Mesenchymal stem cell (in vitro differentiated cells and primary cell): ENCODE measurements around the gene PAPSS1.

Experiments
- DNase-seq: peaks from one replicate; pipeline ENCODE4 v3.0.0-alpha.2; 2013
- H2AFZ ChIP-seq: one replicate; pipeline ENCODE4 v1.6.1; 2013; ENCODE audit warnings: low read depth, mild to moderate bottlenecking, control low read depth, inconsistent platforms, low read length, moderate library complexity
- H2AK5ac ChIP-seq: 2 replicates; pipeline ENCODE4 v1.6.1; 2013; ENCODE audit warnings: low read length, moderate library complexity, mild to moderate bottlenecking, inconsistent platforms; ENCODE audit not compliant: severe bottlenecking
- H2BK120ac ChIP-seq: one replicate; pipeline ENCODE4 v1.6.1; 2013; ENCODE audit warnings: low read depth, mild to moderate bottlenecking, inconsistent platforms, low read length, moderate library complexity
- H2BK12ac ChIP-seq, 2 experiments: one replicate each; pipeline ENCODE4 v1.6.1; 2013; ENCODE audit warnings: inconsistent platforms in 2 of 2, low read length in 2 of 2, mild to moderate bottlenecking in 2 of 2, moderate library complexity in 2 of 2, control low read depth in 1 of 2
- H2BK15ac ChIP-seq: one replicate; pipeline ENCODE4 v1.6.1; 2013; ENCODE audit warnings: mild to moderate bottlenecking, low read depth, inconsistent platforms; ENCODE audit not compliant: poor library complexity, severe bottlenecking
- H2BK5ac ChIP-seq: 2 replicates; pipeline ENCODE4 v1.6.1; 2013; ENCODE audit warnings: low read depth, mild to moderate bottlenecking, low read length, control low read depth, inconsistent platforms; ENCODE audit not compliant: poor library complexity, severe bottlenecking
- H3K14ac ChIP-seq, 2 experiments: one replicate each; pipeline ENCODE4 v1.6.1; 2013; ENCODE audit warnings: inconsistent platforms in 2 of 2, low read length in 2 of 2, control low read depth in 1 of 2, mild to moderate bottlenecking in 1 of 2, moderate library complexity in 1 of 2
- H3K18ac ChIP-seq, 2 experiments: one replicate each; pipeline ENCODE4 v1.6.1; 2013; ENCODE audit warnings: inconsistent platforms in 2 of 2, low read length in 2 of 2, control low read depth in 1 of 2, low read depth in 1 of 2, mild to moderate bottlenecking in 1 of 2
- H3K23ac ChIP-seq, 2 experiments: one replicate each; pipeline ENCODE4 v1.6.1; 2013; ENCODE audit warnings: inconsistent platforms in 2 of 2, low read length in 2 of 2, mild to moderate bottlenecking in 2 of 2, moderate library complexity in 2 of 2, control low read depth in 1 of 2
- H3K27ac ChIP-seq: 2 replicates; pipeline ENCODE4 v1.5.1; 2013; ENCODE audit warnings: mild to moderate bottlenecking, moderate library complexity, low read length, control low read depth, inconsistent platforms; ENCODE audit not compliant: poor library complexity, severe bottlenecking
- H3K27me3 ChIP-seq, 2 experiments: 2 replicates each; pipeline versions ENCODE4 v1.6.1 to v1.7.0; 2013; ENCODE audit warnings: low read length in 2 of 2, mild to moderate bottlenecking in 2 of 2, moderate library complexity in 2 of 2, control low read depth in 1 of 2, inconsistent platforms in 1 of 2; ENCODE audit not compliant: control insufficient read depth in 1 of 2, insufficient read depth in 1 of 2
- H3K36me3 ChIP-seq, 2 experiments: 2 replicates each; pipeline versions ENCODE4 v1.6.1 to v1.7.0; 2013; ENCODE audit warnings: low read length in 2 of 2, control low read depth in 1 of 2, inconsistent platforms in 1 of 2, low read depth in 1 of 2, mild to moderate bottlenecking in 1 of 2; ENCODE audit not compliant: insufficient read depth in 2 of 2, control insufficient read depth in 1 of 2
- H3K4ac ChIP-seq, 2 experiments: one replicate each; pipeline ENCODE4 v1.6.1; 2013; ENCODE audit warnings: inconsistent platforms in 2 of 2, low read length in 2 of 2, mild to moderate bottlenecking in 2 of 2, moderate library complexity in 2 of 2, control low read depth in 1 of 2, low read depth in 1 of 2
- H3K4me1 ChIP-seq: 2 replicates; pipeline ENCODE4 v1.6.1; 2013; ENCODE audit warnings: low read depth, low read length, control low read depth; ENCODE audit not compliant: control insufficient read depth, insufficient read depth
- H3K4me2 ChIP-seq: 2 replicates; pipeline ENCODE4 v1.6.1; 2013; ENCODE audit warnings: low read length, mild to moderate bottlenecking, inconsistent platforms; ENCODE audit not compliant: poor library complexity, severe bottlenecking
- H3K4me3 ChIP-seq, 2 experiments: 2 replicates each; pipeline versions ENCODE4 v1.5.1 to v1.7.0; 2013; ENCODE audit warnings: low read length in 2 of 2, mild to moderate bottlenecking in 2 of 2, control low read depth in 1 of 2, low read depth in 1 of 2; ENCODE audit not compliant: insufficient read depth in 1 of 2
- H3K79me1 ChIP-seq: replicated peaks from 2 replicates; pipeline ENCODE4 v1.6.1; 2013; ENCODE audit warnings: mild to moderate bottlenecking, control low read depth, low read length, inconsistent platforms; ENCODE audit not compliant: poor library complexity, severe bottlenecking
- H3K9ac ChIP-seq: 2 replicates; pipeline ENCODE4 v1.7.0; 2013; ENCODE audit warnings: mild to moderate bottlenecking, low read length, moderate library complexity
- H3K9me3 ChIP-seq: 2 replicates; pipeline ENCODE4 v1.7.0; 2013; ENCODE audit warnings: mild to moderate bottlenecking, low read length; ENCODE audit not compliant: control insufficient read depth
- H4K8ac ChIP-seq: one replicate; pipeline ENCODE4 v1.6.1; 2013; ENCODE audit warnings: inconsistent platforms, mild to moderate bottlenecking, low read length, moderate library complexity
- H4K91ac ChIP-seq: one replicate; pipeline ENCODE4 v1.6.1; 2013; ENCODE audit warnings: mild to moderate bottlenecking, low read length, inconsistent platforms
- WGBS: methylation state at CpG from one replicate; pipeline ENCODE4 v1.1.7; 2013; ENCODE audit warnings: mixed read lengths; 5-methylcytosine and 5-hydroxymethylcytosine counted together

Gene PAPSS1

GRCh38 chr4:107577743-107578142, 142.3 kb downstream of the PAPSS1 start:
- no peak overlapping the region for H2AK5ac ChIP-seq
- H2BK5ac ChIP-seq = no peak overlapping the region
- no peak overlapping the region for H2AFZ ChIP-seq
- H3K27me3 ChIP-seq = no peaks in the 10 kb centered on the region
- H3K14ac ChIP-seq = no peak overlapping the region
- H2BK120ac ChIP-seq = no peak overlapping the region
- no peaks in the 10 kb centered on the region for H3K36me3 ChIP-seq
- no CpG with 5 or more reads among the region's 3 CpGs for WGBS
- no peaks in the 10 kb centered on the region for H3K79me1 ChIP-seq
- no peak overlapping the region for H2BK15ac ChIP-seq
- no peak overlapping the region for H3K4ac ChIP-seq
- H3K4me2 ChIP-seq = no peak overlapping the region
- no peak overlapping the region for H3K9ac ChIP-seq
- peaks cover 15% of the 10 kb centered on the region for H3K9me3 ChIP-seq
- no peak for DNase-seq
- no peak overlapping the region for H2BK12ac ChIP-seq
- no peak overlapping the region for H3K4me3 ChIP-seq
- no peaks in the 10 kb centered on the region for H3K4me1 ChIP-seq
- no peak overlapping the region for H3K18ac ChIP-seq
- no peak overlapping the region for H3K23ac ChIP-seq
- no peak overlapping the region for H3K27ac ChIP-seq
- no peak overlapping the region for H4K91ac ChIP-seq
- no peak overlapping the region for H4K8ac ChIP-seq

DNA sequence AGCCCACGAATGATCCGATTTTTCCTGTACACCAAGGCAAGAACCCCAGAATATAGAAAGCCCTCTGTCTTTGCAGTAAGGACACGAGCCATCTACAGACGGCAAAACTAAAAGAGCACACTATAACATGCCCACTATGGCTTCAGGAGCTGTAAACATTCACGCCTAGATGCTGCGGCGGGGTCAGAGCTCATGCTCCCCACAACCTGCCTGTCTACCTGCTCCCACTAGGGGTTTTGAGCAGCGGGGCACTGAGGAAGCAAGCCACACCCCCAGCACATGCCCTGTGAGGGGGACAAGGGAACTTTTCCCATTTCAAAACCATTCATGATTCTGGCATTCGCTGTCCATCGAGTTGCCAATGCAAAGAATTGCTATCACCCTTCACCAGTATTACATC, 144.8 kb downstream of the PAPSS1 start:
- H3K79me1 ChIP-seq = no peaks in the 10 kb centered on the region
- DNase-seq = no peak
- no peak overlapping the region for H3K4ac ChIP-seq
- H3K9me3 ChIP-seq = peaks cover under 1% of the 10 kb centered on the region
- no peak overlapping the region for H2BK5ac ChIP-seq
- H3K9ac ChIP-seq = no peak overlapping the region
- H2BK120ac ChIP-seq = no peak overlapping the region
- H3K4me2 ChIP-seq = no peak overlapping the region
- no peak overlapping the region for H3K27ac ChIP-seq
- no peaks in the 10 kb centered on the region for H3K27me3 ChIP-seq
- H3K36me3 ChIP-seq = no peaks in the 10 kb centered on the region
- H3K14ac ChIP-seq = no peak overlapping the region
- H3K18ac ChIP-seq = no peak overlapping the region
- no peak overlapping the region for H2BK12ac ChIP-seq
- H4K8ac ChIP-seq = no peak overlapping the region
- H2BK15ac ChIP-seq = no peak overlapping the region
- H3K4me1 ChIP-seq = no peaks in the 10 kb centered on the region
- H2AFZ ChIP-seq = no peak overlapping the region
- WGBS = 95% methylated on average over 8 of the region's 10 CpGs
- H4K91ac ChIP-seq = no peak overlapping the region
- no peak overlapping the region for H3K23ac ChIP-seq
- H3K4me3 ChIP-seq = no peak overlapping the region
- H2AK5ac ChIP-seq = no peak overlapping the region

GRCh38 chr4:107572281-107572680, 147.8 kb downstream of the PAPSS1 start:
- no peak overlapping the region for H4K91ac ChIP-seq
- H3K27me3 ChIP-seq = no peaks in the 10 kb centered on the region
- no peaks in the 10 kb centered on the region for H3K4me1 ChIP-seq
- no peaks in the 10 kb centered on the region for H3K79me1 ChIP-seq
- no peak overlapping the region for H3K4ac ChIP-seq
- no peak overlapping the region for H3K18ac ChIP-seq
- no peaks in the 10 kb centered on the region for H3K36me3 ChIP-seq
- DNase-seq = no peak
- no peak overlapping the region for H3K9ac ChIP-seq
- no peak overlapping the region for H3K23ac ChIP-seq
- H3K4me3 ChIP-seq = no peak overlapping the region
- no peak overlapping the region for H2AK5ac ChIP-seq
- H3K14ac ChIP-seq = no peak overlapping the region
- H2BK15ac ChIP-seq = no peak overlapping the region
- H3K27ac ChIP-seq = no peak overlapping the region
- no CpG with 5 or more reads among the region's 2 CpGs for WGBS
- H4K8ac ChIP-seq = no peak overlapping the region
- H2BK120ac ChIP-seq = no peak overlapping the region
- no peak overlapping the region for H2BK12ac ChIP-seq
- H2AFZ ChIP-seq = no peak overlapping the region
- peaks cover 10% of the 10 kb centered on the region for H3K9me3 ChIP-seq
- H3K4me2 ChIP-seq = no peak overlapping the region
- no peak overlapping the region for H2BK5ac ChIP-seq

DNA sequence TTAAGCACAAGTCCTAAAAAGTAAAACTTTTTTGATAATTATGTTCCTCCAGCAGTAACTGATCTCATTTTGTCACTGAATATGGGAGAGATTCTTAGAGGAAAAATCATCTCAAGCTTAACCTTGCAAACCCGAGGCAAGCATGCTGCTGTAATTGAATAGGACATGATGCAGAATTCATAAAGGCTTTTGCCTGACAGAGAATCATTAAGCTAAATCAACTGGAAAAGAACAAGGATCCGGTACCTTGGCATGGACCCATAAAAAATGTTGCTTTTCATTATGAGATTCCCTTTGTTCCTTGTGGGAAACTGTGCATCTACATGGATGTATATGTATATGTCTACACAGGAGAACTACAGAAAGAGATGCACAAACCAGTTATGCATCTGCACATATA, 149.1 kb downstream of the PAPSS1 start:
- Histone ChIP-seq H3K18ac (no peak overlapping the region), H3K9ac (no peak overlapping the region), H2BK120ac (no peak overlapping the region), H2BK15ac (no peak overlapping the region), H3K14ac (no peak overlapping the region), H3K79me1 (no peaks in the 10 kb centered on the region), H3K4me2 (no peak overlapping the region), H2AFZ (no peak overlapping the region), H3K4me3 (no peak overlapping the region), H2BK12ac (no peak overlapping the region), H3K27ac (no peak overlapping the region), H4K91ac (no peak overlapping the region), H3K9me3 (peaks cover 16% of the 10 kb centered on the region), H3K4me1 (no peaks in the 10 kb centered on the region), H3K23ac (no peak overlapping the region), H4K8ac (no peak overlapping the region), H3K27me3 (no peaks in the 10 kb centered on the region), H3K36me3 (no peaks in the 10 kb centered on the region), H2AK5ac (no peak overlapping the region), H2BK5ac (no peak overlapping the region), H3K4ac (no peak overlapping the region)
- 87% methylated on average over 2 of the region's 2 CpGs for WGBS
- DNase-seq = no peak
